Upper lobe of left lung (tissue), 4 donors: ENCODE results near the gene SLX4IP.

ENCODE experiments used
- CTCF ChIP-seq, 6 experiments: fragments of 450-650 bp in 4 of 6; fragments of 200-600 bp in 2 of 6; sonication (generic) in 2 of 6; IDR thresholded peaks; one replicate each; pipeline ENCODE4 v1.5.1; 2016 to 2019; ENCODE audit warnings: antibody characterized with exemption in 6 of 6
- EP300 ChIP-seq, 4 donors: sonication (generic); formaldehyde crosslinking; IDR thresholded peaks; one replicate each; pipeline ENCODE4 v1.5.1; 2017; ENCODE audit warnings: antibody characterized with exemption in 4 of 4, control low read depth in 2 of 4
- POLR2A ChIP-seq, 4 donors: fragments of 450-650 bp; IDR thresholded peaks; one replicate each; pipeline ENCODE4 v1.5.1; 2016 to 2017; ENCODE audit warnings: antibody characterized with exemption in 4 of 4, mild to moderate bottlenecking in 2 of 4
- POLR2AphosphoS5 ChIP-seq, 2 donors: sonication (generic); formaldehyde crosslinking; IDR thresholded peaks; one replicate each; pipeline ENCODE4 v1.5.1; 2017; ENCODE audit warnings: antibody characterized with exemption in 2 of 2

GRCh38 chr20:10649797-10650160, 214.7 kb downstream of the SLX4IP start:
- no peak for TF ChIP-seq CTCF (IDR thresholded peaks at IDR 0.05)
- TF ChIP-seq POLR2A (IDR thresholded peaks at IDR 0.05) = no peak
- no peak for TF ChIP-seq EP300 (IDR thresholded peaks at IDR 0.05)
- no peak for TF ChIP-seq POLR2AphosphoS5 (IDR thresholded peaks at IDR 0.05)
